ENCODE results near the gene MAPK14. TPM values are rescaled to one million over a fixed set of nuclear protein-coding genes. Genes with fewer than 3 reads are reported as not detected.

The MAPK14 gene
- total and polyA plus RNA-seq, 9 of the 15 experiments (the other 6 are each of a cell fraction or from before 2014, with no cell fraction given) = 8.8 to 62.7 (median 35.5) TPM

- TF ChIP-seq ARID4B (CRISPR knock-in tag; IDR thresholded peaks at IDR 0.05) (no peak), KDM1A (IDR thresholded peaks at IDR 0.05) (0 out of 4 replicates have a peak, but pooled peaks of 1 of the 2 experiments have one; percentile 20), ARID2 (IDR thresholded peaks at IDR 0.05) (no peak), COPS2 (conservative IDR thresholded peaks at IDR 0.05) (no peak), ATF2 (CRISPR knock-in tag; IDR thresholded peaks at IDR 0.05) (no peak), HMGXB4 (CRISPR knock-in tag; IDR thresholded peaks at IDR 0.05) (no peak), BACH1 (tag; IDR thresholded peaks at IDR 0.05) (no peak), CREB1 (IDR thresholded peaks at IDR 0.05) (no peak), CREB1 (CRISPR knock-in tag; IDR thresholded peaks at IDR 0.05) (no peak), GATAD2A (IDR thresholded peaks at IDR 0.05) (no peak), KLF16 (IDR thresholded peaks at IDR 0.05) (0 out of 2 replicates have a peak, but pooled peaks have one; percentile 15), MTA1 (IDR thresholded peaks at IDR 0.05; ENCODE audit: borderline replicate concordance) (no peak), GTF2F1 (IDR thresholded peaks at IDR 0.05; ENCODE audit: low read depth, low read length) (no peak), XRCC5 (IDR thresholded peaks at IDR 0.05; ENCODE audit: low read depth, low read length) (peak; percentile 67; the same call in 1 of the 2 replicates)
Measured at GRCh38 chr6:36139431-36139830, 111.8 kb downstream of the MAPK14 start (continued).
